GM18909 (cell line): ENCODE data around the gene GTF2F2.

Experiments
- ATAC-seq: cut with Tn5 transposase; IDR thresholded peaks from one replicate; pipeline ENCODE4 v1.9.1; 2021; ENCODE audit warnings: mild to moderate bottlenecking; ENCODE audit not compliant: unreplicated experiment, poor library complexity

GTF2F2 gene

DNA sequence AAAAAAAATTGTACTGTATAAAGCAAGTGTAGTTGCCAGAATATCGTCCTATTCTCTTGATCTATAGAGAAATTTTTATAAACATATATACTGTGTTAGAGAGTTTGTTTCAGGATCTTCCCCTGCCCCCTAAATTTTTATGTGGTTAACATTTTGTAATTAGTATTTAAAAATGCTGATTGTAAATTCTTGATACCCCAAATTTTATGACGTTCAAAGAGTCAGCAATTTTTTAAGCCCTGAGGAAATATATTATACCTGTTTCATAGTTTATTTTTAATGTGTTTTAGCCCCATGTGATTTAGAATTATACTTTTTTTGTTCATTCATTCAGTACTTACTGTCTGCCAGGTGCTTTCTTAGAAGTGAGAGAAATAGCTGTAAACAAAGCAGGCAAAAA, 87.8 kb downstream of the GTF2F2 start:
- no peak for ATAC-seq

DNA sequence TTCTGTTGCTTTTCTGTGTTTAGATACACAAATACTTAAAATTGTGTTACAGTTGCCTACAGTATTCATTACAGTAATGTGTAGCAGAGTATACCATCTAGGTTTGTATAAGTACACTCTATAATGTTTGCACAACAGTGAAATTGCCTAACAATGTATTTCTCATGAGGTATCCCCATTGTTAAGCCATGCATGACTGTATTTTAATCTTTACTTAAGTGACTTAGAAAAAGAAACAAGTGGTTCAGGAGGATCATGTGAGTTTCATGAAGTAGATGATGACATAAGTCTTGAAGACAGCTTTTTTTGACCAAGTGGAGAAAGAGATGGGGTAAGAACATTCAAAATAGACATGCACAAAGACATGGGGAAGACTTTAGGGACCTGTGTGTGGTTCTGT, 88.9 kb downstream of the GTF2F2 start:
- no peak for ATAC-seq

DNA sequence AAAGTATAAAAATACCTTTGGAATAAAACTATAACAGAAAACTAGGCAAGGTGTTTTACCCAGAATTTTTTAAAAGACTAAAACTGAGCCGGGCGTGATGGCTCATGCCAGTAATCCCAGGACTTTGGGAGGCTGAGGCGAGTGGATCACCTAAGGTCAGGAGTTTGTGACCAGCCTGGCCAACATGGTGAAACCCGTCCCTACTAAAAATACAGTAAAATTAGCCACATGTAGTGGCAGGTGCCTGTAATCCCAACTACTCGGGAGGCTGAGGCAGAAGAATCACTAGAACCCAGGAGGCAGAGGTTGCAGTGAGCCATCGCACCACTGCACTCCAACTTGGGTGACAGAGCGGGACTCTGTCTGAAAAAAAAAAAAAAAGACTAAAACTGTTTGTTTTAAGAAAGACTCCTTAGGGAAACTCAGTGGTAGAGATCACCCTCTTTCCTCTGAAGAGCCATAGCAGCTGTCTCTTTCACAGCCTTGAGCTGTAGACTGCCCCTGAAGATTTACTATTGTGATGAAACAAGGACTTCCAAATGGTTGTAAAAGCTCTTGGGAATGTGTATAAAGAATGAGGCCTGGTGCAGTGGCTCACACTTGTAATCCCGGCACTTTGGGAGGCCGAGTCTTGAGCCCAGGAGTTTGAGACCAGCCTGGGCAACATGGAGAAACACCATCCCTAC, 95.2 kb downstream of the GTF2F2 start:
- ATAC-seq: no peak

DNA sequence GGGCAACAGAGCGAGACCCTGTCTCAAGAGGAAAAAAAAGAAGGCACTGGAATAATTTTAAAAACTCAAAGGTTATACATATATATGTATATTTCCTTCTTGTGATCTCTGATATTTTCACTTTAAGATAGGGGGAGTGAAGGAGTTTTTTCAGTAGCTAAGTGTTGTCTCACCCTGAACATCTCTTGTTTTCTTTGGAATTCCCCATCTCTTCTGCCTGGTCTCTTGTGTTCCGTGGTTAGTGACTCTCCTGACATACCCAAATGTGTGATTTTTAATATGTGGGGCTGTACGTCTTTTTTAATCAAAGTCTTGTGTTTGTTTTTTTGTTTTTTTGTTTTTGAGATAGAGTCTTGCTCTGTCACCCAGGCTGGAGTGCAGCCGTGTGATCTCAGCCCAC, 95.9 kb downstream of the GTF2F2 start:
- no peak for ATAC-seq

- no peak for ATAC-seq
Measured at GRCh38 chr13:45218689-45219088, 98.4 kb downstream of the GTF2F2 start.

- no peak for ATAC-seq
Measured at GRCh38 chr13:45219123-45219891, 99.0 kb downstream of the GTF2F2 start.

GRCh38 chr13:45219938-45220375, 99.6 kb downstream of the GTF2F2 start:
- no peak for ATAC-seq

DNA sequence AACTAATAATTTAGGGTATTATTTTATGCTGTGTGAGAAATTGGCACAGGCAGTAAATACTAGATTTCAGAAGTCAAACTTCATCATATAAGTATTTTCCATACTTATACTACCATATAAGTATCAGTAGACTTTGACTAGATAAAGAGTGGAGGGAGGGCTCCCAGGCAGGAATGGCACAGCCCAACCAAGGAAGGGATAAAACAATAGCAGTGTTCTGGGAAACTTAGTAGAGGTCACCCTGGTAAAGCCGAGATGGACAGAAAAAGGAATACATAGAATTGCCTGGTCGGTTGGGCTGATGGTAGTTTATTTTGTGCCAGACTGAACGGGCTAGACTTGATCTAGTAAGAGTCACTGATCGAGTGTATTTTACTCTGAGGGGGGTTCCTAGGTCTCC, 100.1 kb downstream of the GTF2F2 start:
- no peak for ATAC-seq

DNA sequence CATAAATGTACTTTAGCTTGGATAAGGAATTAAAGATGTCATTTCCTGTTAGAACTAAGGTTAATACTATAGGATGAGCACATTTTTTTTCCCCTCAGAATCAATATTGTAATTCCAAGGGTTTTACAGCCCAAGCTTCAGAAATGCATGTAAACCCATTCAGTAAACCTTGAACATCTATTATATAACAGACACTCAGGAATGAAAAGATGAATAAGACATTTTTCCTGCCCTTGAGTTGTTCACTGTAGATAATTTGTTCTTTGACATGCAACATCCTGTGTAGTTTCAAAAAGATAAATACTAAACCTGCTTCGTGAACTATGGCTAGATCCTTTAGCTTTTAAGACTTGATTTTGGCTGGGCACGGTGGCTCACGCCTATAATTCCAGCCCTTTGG, 102.2 kb downstream of the GTF2F2 start:
- no peak for ATAC-seq

DNA sequence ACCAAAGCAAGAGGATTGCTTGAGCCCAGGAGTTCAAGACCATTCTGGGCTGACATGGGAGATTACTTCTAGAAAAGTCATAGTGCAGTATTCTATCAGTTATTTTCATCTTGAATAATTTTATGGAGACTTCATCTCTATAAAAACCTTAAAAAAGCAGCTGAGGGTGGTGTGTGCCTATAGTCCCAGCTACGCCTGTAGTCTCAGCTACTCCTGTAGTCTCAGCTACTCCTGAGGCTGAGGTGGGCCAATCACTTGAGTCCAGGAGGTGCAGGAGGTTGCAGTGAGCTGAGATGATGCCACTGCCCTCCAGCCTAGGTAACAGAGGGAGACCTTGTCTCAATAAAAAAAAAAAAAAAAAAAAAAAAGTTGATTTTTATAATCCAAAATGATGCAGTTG, 102.6 kb downstream of the GTF2F2 start:
- ATAC-seq: no peak

DNA sequence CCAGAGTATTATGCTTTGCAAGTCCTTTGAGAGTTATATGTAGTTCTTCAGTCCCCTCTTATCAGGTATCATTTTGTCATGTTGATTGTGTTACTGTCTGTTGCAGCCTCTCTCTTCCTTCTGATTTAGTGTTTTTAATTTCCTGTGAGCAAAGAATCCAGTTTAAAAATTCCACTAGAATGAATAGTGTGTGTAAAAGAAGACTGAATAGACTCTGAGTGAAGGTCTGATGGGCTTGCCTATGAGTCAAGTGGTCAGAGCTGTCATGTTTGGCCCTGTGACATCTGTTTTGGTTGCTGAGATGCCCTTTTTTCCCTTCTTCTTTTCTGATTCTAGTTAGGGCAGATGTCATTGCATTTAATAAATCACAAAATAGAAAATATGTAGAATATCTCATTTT, 103.9 kb downstream of the GTF2F2 start:
- no peak for ATAC-seq

GRCh38 chr13:45225370-45225769, 105.1 kb downstream of the GTF2F2 start:
- no peak for ATAC-seq

DNA sequence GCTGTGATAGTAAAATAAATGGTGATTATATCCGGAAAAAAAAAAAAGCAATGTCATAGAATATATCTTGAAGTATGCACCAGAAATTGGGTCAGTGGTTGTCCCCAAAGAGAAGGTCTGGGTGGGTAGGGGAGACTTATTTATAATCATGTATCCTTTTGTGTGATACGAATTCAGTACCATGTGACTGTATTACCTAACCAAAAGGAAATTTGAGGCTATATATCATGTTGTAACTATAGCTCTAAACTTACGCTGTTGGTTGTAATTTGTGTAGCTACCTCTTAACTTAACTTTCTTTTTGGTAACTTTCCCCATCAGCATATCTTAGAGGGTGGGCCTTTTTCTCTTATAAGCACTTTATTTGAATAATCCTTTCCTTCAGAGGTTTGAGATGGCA, 105.7 kb downstream of the GTF2F2 start:
- ATAC-seq: no peak

DNA sequence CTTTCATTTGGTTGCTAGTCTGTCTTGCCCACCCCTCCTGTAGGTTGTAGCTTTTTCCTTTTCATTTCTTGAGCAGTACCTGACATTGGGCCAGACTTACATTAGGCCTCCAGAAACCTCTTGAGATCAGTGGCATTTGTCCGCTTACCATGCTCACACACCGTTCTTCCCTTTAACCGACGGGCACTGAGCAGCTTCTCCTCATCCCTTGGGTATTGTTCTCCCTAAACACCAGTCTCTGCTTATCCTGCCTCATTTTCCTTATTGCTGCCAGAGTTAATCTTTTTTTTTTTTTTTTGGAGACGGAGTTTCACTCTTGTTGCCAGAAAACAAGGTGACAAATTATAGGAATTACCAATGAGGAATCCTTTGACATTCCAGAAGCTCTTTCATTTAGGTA, 107.7 kb downstream of the GTF2F2 start:
- no peak for ATAC-seq

DNA sequence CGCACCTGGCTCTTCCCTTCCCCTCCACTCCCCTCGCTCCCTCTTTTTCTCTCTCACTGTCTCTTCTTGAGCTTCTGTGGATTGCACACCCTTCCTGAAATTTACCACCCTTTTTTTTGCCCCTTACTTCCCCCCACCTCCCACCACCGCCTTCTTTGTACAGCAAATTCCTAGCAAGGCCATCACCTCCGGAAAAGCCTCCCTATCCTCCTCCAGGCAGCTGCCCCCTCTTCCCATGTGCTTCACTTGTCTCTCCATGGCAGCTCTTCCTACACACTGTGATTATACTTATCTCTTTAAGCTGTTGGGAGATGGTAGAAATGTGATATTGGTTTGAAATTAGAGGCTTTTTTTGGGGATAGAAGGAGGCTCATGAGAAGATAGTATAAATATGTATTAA, 108.9 kb downstream of the GTF2F2 start:
- ATAC-seq: no peak

- no peak for ATAC-seq
Measured at GRCh38 chr13:45231305-45231704, 111.0 kb downstream of the GTF2F2 start.

DNA sequence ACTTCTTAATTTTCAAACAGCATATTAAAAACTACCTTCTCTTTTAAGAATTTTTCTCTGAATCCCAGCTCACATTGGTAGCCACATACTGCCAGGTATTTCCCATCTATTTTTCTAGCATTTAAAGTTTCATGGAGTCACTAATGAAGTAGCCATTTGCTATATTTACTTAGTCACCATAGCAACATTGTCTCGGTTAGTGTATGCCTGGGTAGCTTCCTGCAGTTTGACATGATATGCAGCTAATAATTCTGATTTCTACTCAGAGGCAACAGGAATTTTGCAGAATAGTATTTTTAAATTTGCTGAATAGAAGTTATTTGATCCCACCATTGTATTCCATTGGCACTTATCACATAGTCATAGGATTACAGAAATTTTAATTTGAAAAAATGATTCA, 111.4 kb downstream of the GTF2F2 start:
- no peak for ATAC-seq

GRCh38 chr13:45232591-45232990, 112.3 kb downstream of the GTF2F2 start:
- ATAC-seq: no peak

- ATAC-seq: no peak
Measured at GRCh38 chr13:45238945-45239795, 118.9 kb downstream of the GTF2F2 start.

- ATAC-seq: no peak
Measured at GRCh38 chr13:45240143-45240542, 119.8 kb downstream of the GTF2F2 start.

GRCh38 chr13:45242070-45242469, 121.8 kb downstream of the GTF2F2 start:
- ATAC-seq: no peak
